Measurements from ENCODE around the gene PRSS8. TPM values are rescaled to one million over a fixed set of nuclear protein-coding genes. Genes with fewer than 3 reads are reported as not detected.

PRSS8 gene
- polyA plus RNA-seq, 1 donor = 0.48 TPM

- no peak for DNase-seq
Measured at GRCh38 chr16:31128711-31129567, 6.6 kb downstream of the PRSS8 start.

DNA sequence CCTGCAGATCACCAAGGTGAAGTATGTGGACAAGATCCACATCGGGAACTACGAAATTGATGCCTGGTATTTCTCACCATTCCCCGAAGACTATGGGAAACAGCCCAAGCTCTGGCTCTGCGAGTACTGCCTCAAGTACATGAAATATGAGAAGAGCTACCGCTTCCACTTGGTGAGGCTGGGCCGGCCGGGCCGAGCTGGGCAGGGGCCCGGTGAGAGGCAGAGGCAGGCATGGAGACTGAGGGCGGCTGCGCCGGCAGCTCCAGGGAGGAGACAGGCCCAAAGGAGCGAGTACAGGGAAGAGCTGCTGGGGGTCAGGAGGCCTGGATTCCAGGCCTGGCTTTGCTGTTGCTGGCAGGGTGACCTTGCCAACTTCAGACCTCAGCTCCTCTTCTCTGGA is 8.3 kb downstream of the PRSS8 start:
- no peak for DNase-seq

DNA sequence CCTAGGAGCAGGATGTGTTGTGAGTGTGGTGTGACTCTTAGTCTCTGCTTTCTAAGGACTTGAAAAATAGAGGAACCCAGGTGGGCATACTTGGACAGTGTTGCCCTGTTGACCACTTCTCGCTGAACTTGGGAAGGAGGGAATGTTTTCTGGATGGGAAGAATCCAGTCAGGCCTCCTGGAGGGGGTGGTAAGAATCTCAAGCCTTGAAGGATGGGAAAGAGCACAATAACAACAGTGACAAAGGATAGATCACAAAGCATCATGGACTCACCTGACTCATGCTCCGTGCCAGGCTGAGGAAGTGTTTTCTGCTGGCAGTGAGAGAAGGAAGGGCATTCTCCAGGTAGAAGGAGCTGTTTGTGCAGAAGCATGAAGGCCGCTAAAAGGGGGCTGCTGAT is 9.7 kb downstream of the PRSS8 start:
- DNase-seq = no peak

DNA sequence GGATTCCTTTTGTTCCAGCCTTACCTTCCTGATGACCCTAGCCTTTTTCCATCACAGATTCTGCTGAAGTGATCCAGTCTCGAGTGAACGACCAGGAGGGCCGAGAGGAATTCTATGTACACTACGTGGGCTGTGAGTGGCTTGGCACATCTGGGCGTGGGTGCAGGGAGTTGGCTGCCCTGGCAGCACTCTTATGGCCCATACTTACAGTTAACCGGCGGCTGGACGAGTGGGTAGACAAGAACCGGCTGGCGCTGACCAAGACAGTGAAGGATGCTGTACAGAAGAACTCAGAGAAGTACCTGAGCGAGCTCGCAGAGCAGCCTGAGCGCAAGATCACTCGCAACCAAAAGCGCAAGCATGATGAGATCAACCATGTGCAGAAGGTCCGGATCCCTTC is 15.4 kb downstream of the PRSS8 start:
- no peak for DNase-seq

DNA sequence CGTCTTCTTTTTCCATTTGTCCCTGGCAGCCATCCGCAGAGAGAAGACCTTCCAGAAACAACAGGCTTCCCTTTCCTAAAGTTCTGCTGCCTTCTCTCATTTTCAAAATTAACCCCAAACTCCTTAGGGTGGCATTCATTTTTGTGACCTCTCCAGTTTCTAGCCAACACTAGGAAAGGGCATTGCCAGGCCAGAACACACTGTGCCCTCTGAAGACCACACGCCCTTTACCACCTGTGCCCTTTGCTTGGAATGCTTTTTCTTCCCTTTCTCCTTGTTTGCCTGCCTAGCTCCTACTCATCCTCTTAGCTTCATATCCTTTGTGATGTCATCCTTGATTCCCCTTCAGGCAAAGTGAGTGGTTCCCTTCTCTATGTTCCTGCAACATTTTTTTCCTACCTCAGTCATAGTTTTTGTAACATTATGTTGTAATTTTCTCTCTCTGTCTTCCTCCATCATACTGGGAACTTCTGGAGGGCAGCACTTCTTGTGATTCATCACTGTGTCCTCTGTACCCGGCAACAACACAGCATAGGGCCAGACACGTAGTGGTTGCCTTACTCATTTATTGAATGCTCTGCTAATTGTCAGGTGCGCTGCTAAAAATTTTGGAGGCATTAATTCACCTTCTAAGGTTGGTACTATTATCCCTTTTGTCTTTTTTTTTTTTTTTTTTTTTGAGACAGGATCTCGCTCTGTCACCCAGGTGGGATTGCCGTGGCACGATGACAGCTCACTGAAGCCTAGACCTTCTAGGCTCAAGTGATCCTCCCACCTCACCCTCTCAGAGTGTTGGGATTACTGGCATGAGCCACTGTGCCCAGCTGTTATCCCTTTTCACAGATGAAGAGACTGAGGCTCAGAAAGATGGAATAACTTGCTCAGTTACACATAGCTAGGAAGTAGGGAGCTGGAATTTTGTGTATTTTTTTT is 17.0 kb downstream of the PRSS8 start:
- no peak for DNase-seq

GRCh38 chr16:31117384-31118222 is 17.9 kb downstream of the PRSS8 start, which contains the start of gene KAT8:
Gene KAT8, plus strand, starts transcription at chr16:31117664. Its CDS starts 18 bp downstream, at chr16:31117682.
- DNase-seq = peak; percentile 98

DNA sequence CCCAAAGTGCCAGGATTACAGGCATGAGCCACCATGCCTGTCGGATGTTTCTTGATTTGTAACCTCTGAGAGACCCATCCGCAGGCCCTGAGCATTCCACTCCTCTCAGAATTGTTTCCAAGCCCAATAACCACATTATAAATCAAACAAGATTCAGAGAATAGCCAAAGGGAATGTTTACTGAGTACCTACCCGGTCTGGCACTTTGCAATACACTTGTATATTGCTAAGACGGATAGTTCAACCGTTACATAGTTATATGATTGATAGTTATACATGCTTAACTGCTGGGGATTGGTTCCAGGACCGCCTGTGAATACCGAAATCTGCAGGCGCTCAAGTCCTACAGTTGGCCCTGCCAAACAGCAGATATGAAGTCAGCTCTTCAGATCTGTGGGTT is 21.1 kb downstream of the PRSS8 start:
- no peak for DNase-seq

- DNase-seq = no peak
Measured at GRCh38 chr16:31113121-31114120, 22.1 kb downstream of the PRSS8 start.

DNA sequence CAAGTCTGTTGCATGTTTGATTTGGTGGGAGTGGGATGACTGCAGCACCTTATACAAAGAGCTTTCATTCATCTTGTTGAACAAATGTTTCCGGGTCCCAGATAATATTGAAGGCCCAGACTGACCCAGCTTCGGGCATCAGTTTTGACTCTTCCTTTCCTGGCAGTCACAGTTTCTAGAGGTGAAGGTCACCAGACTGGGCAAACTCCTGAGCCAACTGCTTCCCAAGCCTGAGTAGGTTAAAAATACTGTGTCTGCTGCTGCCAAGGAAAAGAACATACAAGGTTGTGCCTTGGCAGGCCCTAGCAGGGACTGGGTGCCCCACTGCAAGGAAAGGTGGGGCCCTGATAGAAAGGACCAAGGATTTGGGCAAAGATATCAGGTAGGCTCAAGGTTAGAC is 22.8 kb downstream of the PRSS8 start:
- DNase-seq = no peak

- DNase-seq = no peak
Measured at GRCh38 chr16:31111881-31112466, 23.6 kb downstream of the PRSS8 start.

GRCh38 chr16:31110106-31111034 is 25.2 kb downstream of the PRSS8 start:
- DNase-seq = no peak

DNA sequence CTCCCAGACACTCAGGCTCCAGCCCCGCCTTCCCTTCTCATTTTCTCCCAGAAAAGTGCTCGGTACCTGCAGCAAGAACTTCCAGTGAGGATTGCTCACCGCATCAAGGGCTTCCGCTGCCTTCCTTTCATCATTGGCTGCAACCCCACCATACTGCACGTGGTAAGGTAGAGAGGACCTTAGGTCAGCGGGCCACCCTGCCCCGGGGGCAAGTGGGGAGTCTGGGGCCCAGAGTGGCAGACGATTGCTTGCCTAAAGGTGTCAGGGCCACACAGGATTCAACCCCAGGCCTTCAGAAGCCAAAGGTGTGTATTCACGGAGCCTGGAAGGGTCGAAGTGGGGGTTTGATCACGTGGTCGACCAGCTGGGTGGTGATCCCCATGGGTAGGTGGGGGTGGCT is 25.9 kb downstream of the PRSS8 start:
- no peak for DNase-seq

DNA sequence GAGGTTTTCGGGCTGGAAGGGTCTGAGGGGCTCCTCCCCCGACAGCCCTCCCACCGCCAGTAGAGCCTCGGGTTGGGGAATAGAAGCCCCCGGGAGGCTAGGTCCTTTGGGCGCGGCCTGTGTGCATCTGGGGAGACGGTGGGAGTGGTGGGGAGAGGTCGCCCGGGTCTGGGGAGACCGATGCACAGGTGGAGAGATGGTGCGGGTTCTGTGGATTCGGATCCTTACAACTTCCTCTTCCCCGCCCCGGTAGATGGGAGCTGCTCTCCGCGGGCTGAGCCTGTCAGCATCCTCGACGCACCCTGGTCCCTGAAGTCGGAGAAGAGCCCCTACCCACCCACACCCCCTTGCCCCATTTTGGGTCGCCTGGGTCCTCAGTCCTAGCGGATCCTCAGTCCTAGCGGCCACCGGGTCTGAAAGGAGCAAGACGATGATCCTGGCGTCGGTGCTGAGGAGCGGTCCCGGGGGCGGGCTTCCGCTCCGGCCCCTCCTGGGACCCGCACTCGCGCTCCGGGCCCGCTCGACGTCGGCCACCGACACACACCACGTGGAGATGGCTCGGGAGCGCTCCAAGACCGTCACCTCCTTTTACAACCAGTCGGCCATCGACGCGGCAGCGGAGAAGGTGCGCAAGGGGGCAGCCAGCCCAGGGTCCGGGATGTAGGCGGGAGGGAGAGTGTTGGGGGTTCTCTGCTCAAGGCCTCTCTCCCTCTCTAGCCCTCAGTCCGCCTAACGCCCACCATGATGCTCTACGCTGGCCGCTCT is 26.6 kb downstream of the PRSS8 start:
- DNase-seq = no peak

DNA sequence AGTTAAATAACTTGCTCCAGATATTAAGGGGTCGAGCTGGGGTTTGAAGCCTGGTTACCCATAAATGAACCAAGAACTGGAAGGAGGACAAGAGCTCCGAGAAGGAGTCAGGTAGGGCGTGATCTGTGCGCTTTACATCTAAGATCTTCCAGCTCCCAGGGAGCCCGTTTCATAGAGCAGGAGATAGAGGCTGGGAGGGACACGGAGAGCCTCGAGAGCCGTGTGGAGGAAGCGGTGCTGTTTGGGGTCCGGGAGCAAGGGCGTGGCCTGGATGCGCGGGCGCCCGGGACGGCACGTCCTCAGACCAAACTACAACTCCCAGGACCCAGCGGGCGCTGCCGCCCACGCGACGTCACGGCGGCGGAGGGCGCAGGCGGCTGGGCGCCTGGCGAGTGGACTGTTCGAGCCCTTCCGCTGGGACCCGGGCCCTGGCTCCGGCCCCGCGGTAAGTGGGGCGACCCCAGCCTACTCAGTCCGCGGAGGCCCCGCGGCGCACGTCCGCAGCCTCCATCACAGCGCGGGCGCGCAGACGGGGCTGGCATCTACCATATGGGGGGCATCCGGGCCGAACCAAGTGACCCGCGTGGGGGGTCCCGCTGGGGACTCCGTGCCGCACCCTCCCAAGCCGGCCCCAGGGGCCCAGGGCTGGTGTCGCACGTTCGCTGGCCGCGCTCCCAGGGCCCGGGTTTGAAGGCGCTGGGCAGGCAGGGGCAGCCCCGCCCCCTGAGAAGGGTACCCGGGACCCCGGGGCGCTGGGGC is 27.3 kb downstream of the PRSS8 start, which contains the start of gene BCKDK:
Gene BCKDK (plus strand): TSS at position 352 of the 759 bp plus-strand sequence. CDS start 838 bp downstream, outside the sequence.
- peak; percentile 73 for DNase-seq

- DNase-seq = no peak
Measured at GRCh38 chr16:31107465-31107867, 28.1 kb downstream of the PRSS8 start.

GRCh38 chr16:31106509-31107464 is 28.7 kb downstream of the PRSS8 start:
- DNase-seq = no peak

Data from hindlimb muscle (tissue), 1 donor.